ENCODE data around the gene PPP2R2C. TPM values are rescaled to one million over a fixed set of nuclear protein-coding genes. Genes with fewer than 3 reads are reported as not detected.

PPP2R2C gene
- total and polyA plus RNA-seq, 2 of the 4 experiments (the other 2 are of a cell fraction): 0.03 TPM; not detected in 1

GRCh38 chr4:6290256-6290655 is 182.2 kb downstream of the PPP2R2C start:
- Histone ChIP-seq H3K9me1 (ENCODE audit: insufficient read depth, low read length) (0 out of 2 replicates have a peak, but pooled peaks cover 3% of the 10 kb centered on the region), H4K91ac (ENCODE audit: insufficient read depth, low read depth, low read length) (no peak overlapping the region), H3K23ac (ENCODE audit: low read depth, low read length) (no peak overlapping the region), H3K4me1 (ENCODE audit: control insufficient read depth, insufficient read depth, low read length) (no peaks in the 10 kb centered on the region), H4K20me1 (ENCODE audit: insufficient read depth, low read length) (0 out of 2 replicates have a peak, but pooled peaks cover 3% of the 10 kb centered on the region), H2BK15ac (ENCODE audit: low read depth, low read length) (no peak overlapping the region), H2AK9ac (replicated peaks; ENCODE audit: low read depth, low read length, poor library complexity) (no peak overlapping the region), H2BK5ac (ENCODE audit: low read depth, low read length, poor library complexity, severe bottlenecking) (no peak overlapping the region), H3K36me3 (ENCODE audit: control insufficient read depth, insufficient read depth, low read length) (peaks cover 73% of the 10 kb centered on the region), H3K4me3 (ENCODE audit: insufficient read depth, low read depth, low read length) (no peak overlapping the region), H3K56ac (ENCODE audit: extremely low read depth, insufficient read depth, low read length) (no peak overlapping the region), H2AK5ac (ENCODE audit: low read depth, low read length) (no peak overlapping the region), H3K4me2 (ENCODE audit: low read depth, low read length) (no peak overlapping the region), H2BK20ac (ENCODE audit: low read depth, low read length) (no peak overlapping the region), H4K8ac (ENCODE audit: low read depth in 2 of 2, low read length in 2 of 2) (no peak overlapping the region), H3K79me1 (ENCODE audit: low read depth in 1 of 2, low read length in 2 of 2) (peaks cover 0 to 4% of the 10 kb centered on the region in 2 experiments; a peak in 1 of 4 replicates), H3K9ac (ENCODE audit: low read depth, low read length) (no peak overlapping the region), H2AFZ (replicated peaks; ENCODE audit: low read length, poor library complexity) (no peak overlapping the region), H3K18ac (ENCODE audit: low read depth, low read length) (no peak overlapping the region), H2BK120ac (ENCODE audit: low read depth, low read length) (no peak overlapping the region), H3K27ac (ENCODE audit: insufficient read depth, low read length) (no peak overlapping the region), H3K9me3 (ENCODE audit: control insufficient read depth, insufficient read depth, low read length) (no peaks in the 10 kb centered on the region), H3K27me3 (ENCODE audit: control insufficient read depth, insufficient read depth, low read length) (no peaks in the 10 kb centered on the region), H3K4ac (ENCODE audit: low read depth, low read length) (no peak overlapping the region), H3K14ac (replicated peaks; ENCODE audit: low read depth, low read length) (no peak overlapping the region), H4K5ac (ENCODE audit: low read depth, low read length) (no peak overlapping the region)
- WGBS, 2 experiments (ENCODE audit: extremely low coverage in 2 of 2, insufficient read length in 1 of 2): 83% methylated on average over 6 of the region's 7 CpGs; no CpG with 5 or more reads in 1 of the 2 experiments
- POLR2A ChIA-PET (ENCODE audit: unreplicated experiment): no interaction called here
- dilution Hi-C loops (cut with HindIII; ENCODE audit: low sequenced_read_pairs, unreplicated experiment) (no loop called here), in situ Hi-C loops (cut with MboI; ENCODE audit: low sequenced_read_pairs) (no loop called here), intact Hi-C loops (cut with micrococcal nuclease) (no loop called here)
- no peak for TF ChIP-seq CEBPB (IDR thresholded peaks at IDR 0.05; ENCODE audit: low read depth, low read length)
- TF ChIP-seq NFE2L2 (IDR thresholded peaks at IDR 0.05; ENCODE audit: low read depth, low read length): no peak
- CTCF ChIA-PET: no interaction called here
- ATAC-seq (ENCODE audit: low read depth): no peak
- no TSS peak for BruUV-seq (replicated peaks)
- no peak for DNase-seq

Data from IMR-90 (cell line).